Activated CD8-positive, alpha-beta T cell treated with anti-CD3 and anti-CD28 coated beads, Interleukin-2, amount 10 ng/mL, durations not matched to agents 7 days and 5 days (primary cell): Measurements from ENCODE around the gene SCIMP. TPM values are rescaled to one million over a fixed set of nuclear protein-coding genes. Genes with fewer than 3 reads are reported as not detected.

ENCODE experiments used
- ATAC-seq: fragments of 150-1000 bp; cut with Tn5 transposase; one replicate; pipeline ENCODE4 v1.10.0; 2021; ENCODE audit warnings: moderate library complexity
- CTCF ChIA-PET: fragments of 350-600 bp; sonication (Branson Sonifier 250); formaldehyde crosslinking; loops from one replicate; lab custom pipeline; 2021; ENCODE audit warnings: antibody characterized with exemption; lab: Charles Lee
- POLR2A ChIA-PET: fragments of 350-600 bp; sonication (Branson Sonifier 250); formaldehyde crosslinking; loops from one replicate; lab custom pipeline; 2021; ENCODE audit warnings: antibody characterized with exemption; lab: Charles Lee
- DNase-seq: peaks from one replicate; pipeline ENCODE4 v3.0.0-alpha.2; 2020
- H3K27ac Mint-ChIP-seq: one replicate; pipeline ENCODE4 v1.8.0; 2021; ENCODE audit warnings: mild to moderate bottlenecking, mixed read lengths
- H3K27me3 Mint-ChIP-seq: one replicate; pipeline ENCODE4 v1.8.0; 2021; ENCODE audit warnings: low read depth, mixed read lengths
- H3K36me3 Mint-ChIP-seq: one replicate; pipeline ENCODE4 v1.8.0; 2021; ENCODE audit warnings: low read depth, mixed read lengths
- H3K4me1 Mint-ChIP-seq: one replicate; pipeline ENCODE4 v1.8.0; 2021; ENCODE audit warnings: low read depth, mixed read lengths
- H3K4me3 Mint-ChIP-seq: one replicate; pipeline ENCODE4 v1.8.0; 2021; ENCODE audit warnings: mild to moderate bottlenecking, mixed read lengths
- H3K9me3 Mint-ChIP-seq: one replicate; pipeline ENCODE4 v1.8.0; 2022; ENCODE audit warnings: mixed read lengths; ENCODE audit not compliant: insufficient read depth
- total RNA-seq, 2 experiments: library from RNA; stranded (reverse); gene quantifications; one replicate each; pipeline ENCODE4 v1.2.3, GENCODE V29; 2021

Gene SCIMP
- total RNA-seq = not detected

DNA sequence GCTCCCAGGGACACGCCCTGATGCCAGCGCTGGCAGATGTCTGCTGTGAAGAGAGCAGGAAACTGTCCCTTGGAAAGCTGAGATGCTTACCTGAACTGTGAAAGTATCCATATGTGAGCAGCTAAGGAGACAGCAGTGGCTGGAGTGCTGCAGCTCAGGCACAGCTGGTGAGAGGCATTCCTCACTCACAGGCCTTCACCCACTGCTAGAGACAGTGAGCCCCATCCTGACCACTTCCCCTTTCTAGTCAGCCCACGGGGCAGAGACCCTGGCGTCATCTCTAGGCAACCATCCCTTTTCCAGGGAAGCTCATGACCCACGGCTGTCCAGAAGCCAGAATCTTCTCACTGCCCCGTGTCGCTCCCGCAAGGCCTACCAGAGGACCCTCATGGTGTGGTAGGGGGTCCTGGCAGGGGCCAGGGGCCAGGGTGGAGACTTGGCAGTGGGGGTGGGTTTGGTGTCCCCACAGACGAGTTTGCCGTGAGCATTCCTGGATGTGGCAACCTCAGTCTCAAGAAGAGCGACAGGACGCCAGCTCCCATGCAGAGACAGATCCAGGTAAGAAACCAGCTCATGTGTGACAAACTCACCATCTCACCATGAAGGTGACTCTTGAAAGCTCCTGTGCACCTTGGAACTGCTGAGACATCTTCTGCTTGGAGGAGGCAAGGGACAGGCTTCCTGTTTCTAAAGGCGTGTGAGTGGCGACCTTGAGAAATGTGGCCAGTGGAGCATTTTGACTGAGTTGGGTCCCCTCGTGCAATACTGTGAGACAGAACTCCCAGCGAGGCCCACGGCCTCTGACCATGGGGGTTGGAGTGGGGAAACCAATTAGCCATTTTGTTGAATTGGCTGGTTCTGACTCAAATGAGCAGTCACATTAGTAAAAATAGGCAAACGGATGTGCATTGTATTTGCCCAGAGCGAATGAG, at the start of gene SCIMP:
SCIMP (minus strand) TSS at position 216 of the 932 bp plus-strand sequence; CDS start at position 111, 105 bp downstream.
- POLR2A ChIA-PET = no interaction called here
- no peak for DNase-seq
- Mint-ChIP-seq H3K36me3 (no peaks in the 10 kb centered on the region), H3K4me3 (no peak within 1 kb of the TSS), H3K4me1 (peaks cover 21% of the 10 kb centered on the region), H3K27ac (peak within 1 kb of the TSS; percentile 18), H3K27me3 (no peaks in the 10 kb centered on the region), H3K9me3 (no peaks in the 10 kb centered on the region)
- no peak for ATAC-seq
- CTCF ChIA-PET = interaction anchor here (0.9 kb wide), 1 partner anchor 43 kb away, joined by 5 read pairs; the partner anchor contains the start of gene ZNF594

- ChIA-PET POLR2A (interaction anchor here (0.6 to 1.2 kb wide), 7 partner anchors 13 to 233 kb away, joined by 3 to 5 read pairs (median 3); partner anchors contain the start of gene NUP88), CTCF (interaction anchor here (1.2 to 2.4 kb wide), 3 partner anchors 23 to 155 kb away, joined by 3 to 10 read pairs (median 4); partner anchors contain the start of gene C1QBP)
- Mint-ChIP-seq H3K4me1 (peaks cover 28% of the 10 kb centered on the region), H3K4me3 (peak overlapping the region; percentile 87), H3K9me3 (no peaks in the 10 kb centered on the region), H3K27ac (peak overlapping the region; percentile 17), H3K36me3 (peaks cover 13% of the 10 kb centered on the region), H3K27me3 (no peaks in the 10 kb centered on the region)
- ATAC-seq (no peak), DNase-seq (no peak)
These were observed 49.1 kb upstream of the SCIMP start for GRCh38 chr17:5283571-5284315.

DNA sequence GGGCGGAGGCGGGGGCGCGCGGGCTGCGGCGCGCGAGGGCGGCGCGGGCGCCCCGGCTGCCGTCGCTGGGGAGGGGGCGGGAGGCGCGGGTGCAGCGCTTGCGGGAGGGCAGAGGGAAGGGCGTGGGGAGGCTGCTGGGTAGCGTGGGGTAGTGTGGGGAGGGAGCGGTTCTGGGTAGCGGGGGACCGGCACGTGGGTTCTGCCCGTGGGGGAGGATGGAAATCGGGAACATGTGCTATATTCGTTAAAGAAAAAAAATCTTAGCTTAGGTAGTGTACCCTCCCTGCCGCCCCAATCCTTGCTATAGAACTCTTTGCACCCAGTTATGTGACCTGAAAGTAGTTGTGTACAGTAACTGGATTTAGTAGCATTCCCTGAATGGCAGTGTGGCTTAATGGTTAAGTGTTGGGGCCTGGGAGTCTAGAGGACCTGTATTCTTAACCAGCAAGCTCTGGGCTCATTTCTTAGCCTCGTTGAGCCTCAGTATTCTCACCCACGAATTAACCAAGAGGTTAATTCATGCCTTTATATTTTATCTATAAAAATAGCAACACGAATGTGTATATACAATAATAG, 48.1 kb upstream of the SCIMP start:
- Mint-ChIP-seq H3K4me3 (peak overlapping the region; percentile 87), H3K4me1 (peaks cover 24% of the 10 kb centered on the region), H3K9me3 (no peaks in the 10 kb centered on the region), H3K27ac (peak overlapping the region; percentile 87), H3K27me3 (no peaks in the 10 kb centered on the region), H3K36me3 (peaks cover 11% of the 10 kb centered on the region)
- ChIA-PET POLR2A (interaction anchor here (0.5 to 1.4 kb wide), 4 partner anchors 15 to 186 kb away, joined by 3 read pairs; partner anchors contain the start of gene DHX33), CTCF (interaction anchor here (1.0 to 2.4 kb wide), 4 partner anchors 24 to 156 kb away, joined by 3 to 10 read pairs (median 4); partner anchors contain the start of gene C1QBP)
- ATAC-seq (peak; percentile 45), DNase-seq (peak; percentile 47)

DNA sequence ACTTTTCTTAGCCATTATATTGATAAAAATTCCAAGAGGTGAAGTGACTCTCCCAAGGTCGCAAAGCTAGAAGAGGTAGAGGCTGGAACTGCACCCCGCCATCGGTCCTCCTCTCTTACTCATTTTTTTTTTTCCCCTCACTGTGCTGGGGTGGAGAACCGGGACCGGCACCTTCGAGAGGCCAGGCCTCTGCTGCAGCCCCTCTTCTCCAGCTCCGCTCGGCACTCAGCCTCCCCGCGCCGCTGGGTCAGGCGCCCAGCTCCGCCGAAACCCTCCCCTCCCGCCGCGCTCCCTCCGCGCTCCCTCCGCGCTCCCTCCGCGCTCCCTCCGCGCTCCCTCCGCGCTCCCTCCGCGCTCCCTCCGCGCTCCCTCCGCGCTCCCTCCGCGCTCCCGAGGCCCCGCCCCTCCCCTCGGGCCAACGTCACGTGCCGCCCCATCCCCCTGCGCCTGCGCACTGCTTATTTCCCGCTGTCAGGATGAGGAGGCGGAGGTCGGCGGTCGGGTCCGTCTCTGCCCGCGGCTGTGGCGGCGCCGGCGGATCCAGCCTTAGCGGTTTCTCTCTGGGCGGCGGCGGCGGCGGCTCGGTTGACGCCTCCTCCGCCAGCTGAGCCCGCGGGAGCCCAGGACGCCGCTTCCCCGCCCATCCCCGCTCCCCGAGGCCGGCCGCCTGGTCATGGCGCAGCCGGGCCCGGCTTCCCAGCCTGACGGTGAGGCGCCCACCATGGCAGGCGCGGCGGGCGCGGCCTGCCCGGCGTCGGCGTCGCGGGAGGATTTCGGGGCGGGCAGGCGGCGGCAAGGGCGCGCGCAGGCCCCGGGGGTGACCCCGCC, 47.4 kb upstream of the SCIMP start, which contains the start of gene RABEP1:
RABEP1 (plus strand) TSS at position 471 of the 828 bp plus-strand sequence; CDS start at position 674, 203 bp downstream.
- ChIA-PET CTCF (interaction anchor here (1.0 to 2.4 kb wide), 3 partner anchors 15 to 157 kb away, joined by 3 to 10 read pairs (median 3); partner anchors contain the start of gene C1QBP), POLR2A (interaction anchor here (0.6 to 1.4 kb wide), 4 partner anchors 55 to 187 kb away, joined by 3 to 4 read pairs (median 3); partner anchors contain the start of genes DHX33, NUP88 and RPAIN)
- peak; percentile 94 for DNase-seq
- peak within 1 kb of the TSS; percentile 87 for H3K27ac Mint-ChIP-seq
- no peaks in the 10 kb centered on the region for H3K27me3 Mint-ChIP-seq
- H3K9me3 Mint-ChIP-seq = no peaks in the 10 kb centered on the region
- peaks cover 24% of the 10 kb centered on the region for H3K4me1 Mint-ChIP-seq
- peak within 1 kb of the TSS; percentile 87 for H3K4me3 Mint-ChIP-seq
- ATAC-seq = peak; percentile 84
- peaks cover 11% of the 10 kb centered on the region for H3K36me3 Mint-ChIP-seq

- Mint-ChIP-seq H3K4me3 (no peak overlapping the region), H3K9me3 (no peaks in the 10 kb centered on the region), H3K27ac (no peak overlapping the region), H3K36me3 (no peaks in the 10 kb centered on the region), H3K4me1 (no peaks in the 10 kb centered on the region), H3K27me3 (peaks cover 3% of the 10 kb centered on the region)
- no peak for DNase-seq
- ChIA-PET POLR2A (no interaction called here), CTCF (no interaction called here)
- ATAC-seq = no peak
These were observed 37.7 kb upstream of the SCIMP start for GRCh38 chr17:5272322-5272721.

DNA sequence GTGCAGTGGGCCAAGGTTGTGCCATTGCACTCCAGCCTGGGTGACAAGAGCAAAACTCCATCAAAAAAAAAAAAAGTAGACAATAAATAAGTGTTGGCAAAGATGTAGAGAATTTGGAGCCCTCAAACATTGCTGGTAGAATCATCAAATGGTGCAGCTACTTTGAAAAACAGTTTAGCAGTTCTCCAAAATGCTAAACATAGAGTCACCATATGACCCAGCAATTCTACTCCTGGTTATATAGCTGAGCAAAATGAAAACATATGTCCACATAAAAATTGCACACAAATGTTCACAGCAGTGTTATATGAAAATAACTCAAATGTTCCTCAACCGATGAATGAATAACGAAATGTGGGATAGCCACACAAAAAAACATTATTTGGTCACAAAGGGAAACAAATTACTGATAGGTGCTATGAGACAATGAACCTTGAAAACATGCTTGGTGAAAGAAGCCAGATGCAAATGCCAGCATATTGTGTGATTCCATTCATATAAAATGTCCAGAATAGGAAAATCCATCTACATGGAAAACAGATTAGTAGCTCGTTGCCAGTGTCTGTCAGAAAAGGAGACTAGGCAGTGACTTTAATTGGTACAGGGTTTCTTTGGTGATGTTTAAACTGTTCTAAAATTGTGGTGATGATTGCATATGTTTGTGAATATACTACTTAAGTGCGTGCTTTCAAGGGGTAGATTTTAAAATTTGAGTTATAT, 34.7 kb upstream of the SCIMP start:
- CTCF ChIA-PET = interaction anchor here (1.0 kb wide), 1 partner anchor 170 kb away, joined by 4 read pairs; the partner anchor contains the start of gene C1QBP
- Mint-ChIP-seq H3K9me3 (no peaks in the 10 kb centered on the region), H3K4me3 (no peak overlapping the region), H3K36me3 (no peaks in the 10 kb centered on the region), H3K27ac (no peak overlapping the region), H3K27me3 (peaks cover 3% of the 10 kb centered on the region), H3K4me1 (no peaks in the 10 kb centered on the region)
- ATAC-seq (no peak), DNase-seq (no peak)
- POLR2A ChIA-PET = no interaction called here

- Mint-ChIP-seq H3K27ac (no peak overlapping the region), H3K4me3 (no peak overlapping the region), H3K4me1 (no peaks in the 10 kb centered on the region), H3K36me3 (no peaks in the 10 kb centered on the region), H3K27me3 (no peaks in the 10 kb centered on the region), H3K9me3 (no peaks in the 10 kb centered on the region)
- no peak for DNase-seq
- ChIA-PET POLR2A (no interaction called here), CTCF (interaction anchor here (1.4 kb wide), 1 partner anchor 15 kb away, joined by 4 read pairs; no protein-coding TSS in a partner anchor)
- no peak for ATAC-seq
These were observed 30.2 kb upstream of the SCIMP start for GRCh38 chr17:5264893-5265292.

DNA sequence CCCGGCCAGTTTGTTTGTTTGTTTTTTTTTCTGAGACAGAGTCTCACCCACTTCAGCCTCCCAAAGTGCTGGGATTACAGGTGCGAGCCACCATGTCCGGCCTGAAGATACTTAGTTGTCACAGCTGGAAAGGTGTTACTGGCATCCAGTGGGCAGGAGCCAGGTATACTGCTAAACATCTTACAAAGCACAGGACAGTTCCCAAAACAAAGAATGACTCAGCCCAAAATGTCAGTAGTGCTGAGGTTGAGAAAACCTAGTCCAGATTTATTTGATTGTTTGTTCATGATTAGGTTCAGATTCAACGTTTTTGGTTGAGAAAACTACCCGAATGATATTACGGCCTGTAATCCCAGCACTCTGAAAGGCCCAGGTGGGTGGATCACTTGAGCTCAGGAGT, 28.8 kb upstream of the SCIMP start:
- POLR2A ChIA-PET = no interaction called here
- H3K9me3 Mint-ChIP-seq = no peaks in the 10 kb centered on the region
- H3K27me3 Mint-ChIP-seq = no peaks in the 10 kb centered on the region
- DNase-seq (no peak), ATAC-seq (no peak)
- H3K4me1 Mint-ChIP-seq = no peaks in the 10 kb centered on the region
- CTCF ChIA-PET = no interaction called here
- no peaks in the 10 kb centered on the region for H3K36me3 Mint-ChIP-seq
- H3K4me3 Mint-ChIP-seq = no peak overlapping the region
- no peak overlapping the region for H3K27ac Mint-ChIP-seq

DNA sequence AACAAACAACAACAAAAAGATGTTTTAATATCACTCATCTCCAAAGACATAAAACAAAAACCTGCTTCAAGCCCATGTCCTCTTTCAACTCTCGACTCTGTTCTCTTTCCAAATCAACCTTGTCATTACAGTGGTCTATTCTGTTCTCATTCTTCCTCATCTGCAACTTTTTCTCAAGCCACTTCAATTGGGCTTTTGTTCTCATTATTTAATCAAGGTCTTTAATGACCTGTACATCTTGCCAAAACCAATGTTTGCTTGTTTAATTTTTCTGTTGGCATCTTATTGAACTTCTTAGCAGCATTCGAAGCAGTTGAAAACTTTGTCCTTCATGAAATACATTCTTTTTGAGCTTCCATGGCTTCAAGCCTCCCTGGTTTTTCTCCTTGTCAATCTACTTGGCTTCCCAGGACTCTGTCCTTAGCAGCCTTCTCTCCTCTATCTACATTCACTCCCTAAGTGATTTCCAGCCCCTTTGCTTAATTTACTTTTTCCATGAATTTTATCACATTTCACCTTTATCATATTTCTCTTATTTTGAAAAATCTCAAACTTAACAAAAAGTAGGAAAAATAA, 27.8 kb upstream of the SCIMP start:
- no peak for DNase-seq
- Mint-ChIP-seq H3K27ac (no peak overlapping the region), H3K9me3 (no peaks in the 10 kb centered on the region), H3K36me3 (no peaks in the 10 kb centered on the region), H3K27me3 (no peaks in the 10 kb centered on the region), H3K4me3 (no peak overlapping the region), H3K4me1 (no peaks in the 10 kb centered on the region)
- ATAC-seq = no peak
- ChIA-PET CTCF (no interaction called here), POLR2A (no interaction called here)

GRCh38 chr17:5260542-5260941, 25.9 kb upstream of the SCIMP start:
- ChIA-PET POLR2A (no interaction called here), CTCF (no interaction called here)
- Mint-ChIP-seq H3K36me3 (no peaks in the 10 kb centered on the region), H3K4me3 (no peak overlapping the region), H3K27me3 (no peaks in the 10 kb centered on the region), H3K4me1 (no peaks in the 10 kb centered on the region), H3K9me3 (no peaks in the 10 kb centered on the region), H3K27ac (no peak overlapping the region)
- ATAC-seq (no peak), DNase-seq (no peak)
